Fibroblast of the conjunctiva (primary cell): Measurements from ENCODE around the gene GPR17.

Source experiments
- DNase-seq: peaks from one replicate; pipeline ENCODE4 v3.0.0-alpha.2; 2010; ENCODE audit warnings: low read depth

The GPR17 gene

GRCh38 chr2:127654838-127655175, 8.9 kb downstream of the GPR17 start:
- no peak for DNase-seq

- DNase-seq, result no peak
These were observed 9.5 kb downstream of the GPR17 start for GRCh38 chr2:127655209-127656073.

- no peak for DNase-seq
These were observed 10.7 kb downstream of the GPR17 start for GRCh38 chr2:127656569-127657231.

GRCh38 chr2:127657232-127657595, 11.3 kb downstream of the GPR17 start:
- no peak for DNase-seq

GRCh38 chr2:127658146-127658545, 12.2 kb downstream of the GPR17 start:
- DNase-seq, result no peak

GRCh38 chr2:127658641-127659407, 12.9 kb downstream of the GPR17 start:
- DNase-seq, result no peak

GRCh38 chr2:127659408-127660290, 13.7 kb downstream of the GPR17 start:
- no peak for DNase-seq

- DNase-seq, result no peak
These were observed 14.3 kb downstream of the GPR17 start for GRCh38 chr2:127660291-127660578.

GRCh38 chr2:127661072-127661649, 15.2 kb downstream of the GPR17 start:
- DNase-seq, result no peak

GRCh38 chr2:127661949-127662510, 16.1 kb downstream of the GPR17 start:
- DNase-seq, result no peak

- DNase-seq, result no peak
These were observed 17.1 kb downstream of the GPR17 start for GRCh38 chr2:127662937-127663565.

GRCh38 chr2:127663566-127664064, 17.7 kb downstream of the GPR17 start:
- DNase-seq, result no peak

GRCh38 chr2:127664065-127664894, 18.3 kb downstream of the GPR17 start:
- DNase-seq, result no peak

GRCh38 chr2:127664895-127665225, 18.9 kb downstream of the GPR17 start:
- no peak for DNase-seq

GRCh38 chr2:127665267-127665893, 19.4 kb downstream of the GPR17 start:
- DNase-seq, result no peak

- no peak for DNase-seq
These were observed 23.1 kb downstream of the GPR17 start for GRCh38 chr2:127669056-127669455.

GRCh38 chr2:127670055-127670956, 24.4 kb downstream of the GPR17 start:
- no peak for DNase-seq

- no peak for DNase-seq
These were observed 25.0 kb downstream of the GPR17 start for GRCh38 chr2:127670957-127671290.
